HEK293 (cell line): ENCODE results near the gene PODXL2.
A peak's percentile ranks its signal among the peaks of the same experiment; 100 is the strongest.

Source experiments
- CTCF ChIP-seq: fragments of 450-650 bp; formaldehyde crosslinking; IDR thresholded peaks from 2 replicates; pipeline ENCODE4 v1.5.1; 2016; ENCODE audit warnings: missing biosample characterization, missing genetic modification characterization
- KLF10 ChIP-seq: fragments of 450-650 bp; IDR thresholded peaks from 2 replicates; pipeline ENCODE4 v1.5.1; 2018; ENCODE audit warnings: missing biosample characterization, mild to moderate bottlenecking, missing genetic modification characterization
- KLF9 ChIP-seq: fragments of 450-650 bp; formaldehyde crosslinking; IDR thresholded peaks from 2 replicates; pipeline ENCODE4 v1.5.1; 2016; ENCODE audit warnings: missing biosample characterization, missing genetic modification characterization, low read depth
- MEIS1 ChIP-seq: sonication (generic); formaldehyde crosslinking; IDR thresholded peaks from 2 replicates; pipeline ENCODE4 v1.8.1; 2022; ENCODE audit warnings: missing genetic modification reagents, mild to moderate bottlenecking, borderline replicate concordance
- PRDM10 ChIP-seq: fragments of 450-650 bp; formaldehyde crosslinking; IDR thresholded peaks from 2 replicates; pipeline ENCODE4 v1.5.1; 2016; ENCODE audit warnings: missing biosample characterization, missing genetic modification characterization
- PRDM4 ChIP-seq: fragments of 450-650 bp; formaldehyde crosslinking; IDR thresholded peaks from 2 replicates; pipeline ENCODE4 v1.5.1; 2017; ENCODE audit warnings: missing biosample characterization, missing genetic modification characterization
- SETDB1 ChIP-seq: IDR thresholded peaks from one replicate; pipeline ENCODE4 v1.6.1; 2017; ENCODE audit warnings: mild to moderate bottlenecking, low read length, moderate library complexity, mixed read lengths; ENCODE audit not compliant: insufficient read length
- SP7 ChIP-seq: fragments of 450-650 bp; formaldehyde crosslinking; IDR thresholded peaks from 2 replicates; pipeline ENCODE4 v1.5.1; 2016; ENCODE audit warnings: missing biosample characterization, missing genetic modification characterization
- ZBTB44 ChIP-seq: fragments of 450-650 bp; IDR thresholded peaks from 2 replicates; pipeline ENCODE4 v1.5.1; 2018; ENCODE audit warnings: missing biosample characterization, mild to moderate bottlenecking, missing genetic modification characterization
- ZFP69B ChIP-seq: fragments of 450-650 bp; formaldehyde crosslinking; IDR thresholded peaks from 2 replicates; pipeline ENCODE4 v1.5.1; 2016; ENCODE audit warnings: missing biosample characterization, missing genetic modification characterization
- ZNF10 ChIP-seq: fragments of 450-650 bp; formaldehyde crosslinking; IDR thresholded peaks from 2 replicates; pipeline ENCODE4 v1.5.1; 2017; ENCODE audit warnings: missing biosample characterization, missing genetic modification characterization
- ZNF19 ChIP-seq: fragments of 450-650 bp; formaldehyde crosslinking; IDR thresholded peaks from 2 replicates; pipeline ENCODE4; 2016; ENCODE audit warnings: missing biosample characterization, missing genetic modification characterization, low read depth
- ZNF274 ChIP-seq, 2 experiments: fragments of 200-500 bp in 1 of 2; fragments of 450-650 bp in 1 of 2; sonication (Bioruptor generic) in 1 of 2; formaldehyde crosslinking in 1 of 2; IDR thresholded peaks; 2 replicates each; pipeline versions ENCODE4 v1.5.1 to v1.6.1; 2014 to 2016; ENCODE audit warnings: borderline replicate concordance in 1 of 2, inconsistent platforms in 1 of 2, low read length in 1 of 2, missing biosample characterization in 1 of 2, missing genetic modification characterization in 1 of 2
- ZNF398 ChIP-seq: fragments of 450-650 bp; formaldehyde crosslinking; IDR thresholded peaks from 2 replicates; pipeline ENCODE4 v1.5.1; 2017; ENCODE audit warnings: missing biosample characterization, missing genetic modification characterization
- ZNF501 ChIP-seq: fragments of 450-650 bp; formaldehyde crosslinking; IDR thresholded peaks from 2 replicates; pipeline ENCODE4 v1.5.1; 2016; ENCODE audit warnings: missing biosample characterization, missing genetic modification characterization
- ZNF549 ChIP-seq: fragments of 450-650 bp; IDR thresholded peaks from 2 replicates; pipeline ENCODE4 v1.5.1; 2018; ENCODE audit warnings: missing biosample characterization, missing genetic modification characterization, mild to moderate bottlenecking, inconsistent platforms, moderate library complexity
- ZNF629 ChIP-seq: fragments of 450-650 bp; formaldehyde crosslinking; IDR thresholded peaks from 2 replicates; pipeline ENCODE4 v1.5.1; 2017; ENCODE audit warnings: missing biosample characterization, missing genetic modification characterization
- ZNF639 ChIP-seq: fragments of 450-650 bp; formaldehyde crosslinking; IDR thresholded peaks from 2 replicates; pipeline ENCODE4 v1.5.1; 2016; ENCODE audit warnings: missing biosample characterization, missing genetic modification characterization
- ZNF692 ChIP-seq: fragments of 450-650 bp; formaldehyde crosslinking; IDR thresholded peaks from 2 replicates; pipeline ENCODE4 v1.5.1; 2016; ENCODE audit warnings: missing biosample characterization, missing genetic modification characterization
- ZNF704 ChIP-seq: fragments of 450-650 bp; formaldehyde crosslinking; IDR thresholded peaks from 2 replicates; pipeline ENCODE4 v1.5.1; 2016; ENCODE audit warnings: missing biosample characterization, missing genetic modification characterization
- ZNF785 ChIP-seq: fragments of 450-650 bp; formaldehyde crosslinking; IDR thresholded peaks from 2 replicates; pipeline ENCODE4 v1.5.1; 2016; ENCODE audit warnings: missing biosample characterization, missing genetic modification characterization
- ZNF830 ChIP-seq: fragments of 450-650 bp; IDR thresholded peaks from 2 replicates; pipeline ENCODE4 v1.5.0; 2018; ENCODE audit warnings: missing biosample characterization, missing genetic modification characterization, low read depth, mild to moderate bottlenecking, moderate library complexity

PODXL2 gene

GRCh38 chr3:127628788-127629466 lies at the start of gene PODXL2 (continued):
- TF ChIP-seq ZNF274 (IDR thresholded peaks at IDR 0.05; ENCODE audit: low read length), result no peak
- TF ChIP-seq ZNF274 (tag by site-specific recombination; IDR thresholded peaks at IDR 0.05; ENCODE audit: borderline replicate concordance), result no peak
- TF ChIP-seq CTCF (tag by site-specific recombination), result no peak
- TF ChIP-seq ZNF830 (tag by site-specific recombination), result no peak
- peak; percentile 76 for TF ChIP-seq SETDB1
- no peak for TF ChIP-seq ZNF629 (tag by site-specific recombination)
- no peak for TF ChIP-seq ZNF704
- TF ChIP-seq ZNF19 (tag by site-specific recombination), result no peak
- TF ChIP-seq ZNF639 (tag by site-specific recombination), result no peak
- no peak for TF ChIP-seq PRDM4 (tag by site-specific recombination)
- no peak for TF ChIP-seq ZNF785 (tag by site-specific recombination)
- no peak for TF ChIP-seq ZNF10 (tag by site-specific recombination)
- 0 out of 2 replicates have a peak, but pooled peaks have one; percentile 46 for TF ChIP-seq ZNF501 (tag by site-specific recombination)
- TF ChIP-seq ZFP69B (tag by site-specific recombination), result no peak
- no peak for TF ChIP-seq PRDM10 (tag by site-specific recombination)
- no peak for TF ChIP-seq ZBTB44 (tag by site-specific recombination)
- TF ChIP-seq MEIS1, result no peak
- TF ChIP-seq ZNF398 (tag by site-specific recombination), result no peak
- TF ChIP-seq ZNF549 (tag by site-specific recombination), result no peak
- TF ChIP-seq SP7, result 0 out of 2 replicates have a peak, but pooled peaks have one; percentile 18
- no peak for TF ChIP-seq KLF9 (tag by site-specific recombination)
- TF ChIP-seq ZNF692, result no peak
- TF ChIP-seq KLF10 (tag by site-specific recombination), result peak; percentile 97
